AG20443 (cell line): ENCODE results near the gene ZNF664.

Source experiments
- DNase-seq: peaks from one replicate; pipeline ENCODE4 v3.0.0; 2012; ENCODE audit warnings: low spot score, mixed read lengths

ZNF664 gene

DNA sequence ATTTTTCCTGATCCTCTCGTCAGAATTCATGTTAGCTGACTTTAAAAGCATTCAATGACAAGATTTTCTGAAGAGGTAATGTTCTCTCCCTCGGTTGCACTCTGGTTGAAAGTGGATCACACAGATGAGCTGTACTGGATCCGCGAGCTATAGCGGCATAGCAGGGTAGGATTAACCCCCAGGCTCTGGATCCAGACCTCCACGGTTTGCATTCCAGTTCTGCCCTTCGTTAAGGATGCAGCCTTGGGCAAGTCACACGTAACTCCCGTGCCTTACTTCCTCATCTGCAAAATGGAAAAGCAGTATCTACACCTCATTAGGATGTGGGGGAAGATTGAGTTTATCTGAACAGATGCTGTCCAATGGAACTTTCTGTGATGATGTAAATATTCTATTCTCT lies 14.1 kb upstream of the ZNF664 start:
- no peak for DNase-seq

GRCh38 chr12:123960029-123960735 lies 12.8 kb upstream of the ZNF664 start:
- DNase-seq = no peak

GRCh38 chr12:123960856-123961255 lies 12.2 kb upstream of the ZNF664 start:
- no peak for DNase-seq

DNA sequence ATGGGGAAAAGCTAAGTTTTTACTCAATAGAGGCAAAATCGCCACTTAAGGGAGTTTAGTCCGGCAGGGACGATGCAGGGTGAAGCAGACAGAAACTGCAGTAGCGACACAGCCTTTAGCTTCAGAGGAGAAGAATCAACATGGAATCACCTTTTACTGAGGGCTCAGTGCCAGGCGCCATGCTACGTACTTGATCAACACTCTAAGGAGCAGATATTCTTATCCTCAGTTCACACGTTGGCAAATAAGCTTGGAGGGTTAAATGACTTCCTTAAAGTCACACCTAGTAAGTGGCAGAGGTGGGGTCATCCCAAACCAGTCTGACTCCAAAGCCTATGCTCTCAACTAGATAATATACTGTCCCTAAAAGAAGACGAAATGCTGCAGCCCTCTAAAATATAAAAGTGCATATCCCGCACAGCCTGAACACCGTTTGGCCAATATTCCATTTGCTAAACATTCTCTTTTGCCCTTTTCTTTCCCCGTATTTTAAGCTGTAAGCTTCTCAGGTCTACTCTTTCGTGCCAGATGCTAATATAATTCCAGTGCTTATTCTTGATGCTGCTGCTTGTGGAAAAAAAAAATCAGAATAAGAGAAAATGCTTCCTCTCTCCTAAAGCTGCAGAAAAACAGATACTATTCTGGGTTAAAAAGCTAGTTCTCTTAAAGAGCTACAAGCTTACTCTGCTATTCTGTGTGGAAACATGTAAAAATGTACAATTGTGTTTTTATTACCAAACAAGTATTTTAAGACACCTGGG lies 11.2 kb upstream of the ZNF664 start:
- DNase-seq = no peak

GRCh38 chr12:123962513-123962912 lies 10.5 kb upstream of the ZNF664 start:
- DNase-seq = no peak

GRCh38 chr12:123963821-123964220 lies 9.2 kb upstream of the ZNF664 start:
- no peak for DNase-seq

- DNase-seq = no peak
Observed at GRCh38 chr12:123965382-123965781, 7.6 kb upstream of the ZNF664 start.

- peak; percentile 85 for DNase-seq
Observed at GRCh38 chr12:123966596-123966995, 6.4 kb upstream of the ZNF664 start.

GRCh38 chr12:123967121-123967586 lies 5.9 kb upstream of the ZNF664 start:
- DNase-seq = no peak

GRCh38 chr12:123971449-123971769 lies 1.6 kb upstream of the ZNF664 start:
- no peak for DNase-seq

DNA sequence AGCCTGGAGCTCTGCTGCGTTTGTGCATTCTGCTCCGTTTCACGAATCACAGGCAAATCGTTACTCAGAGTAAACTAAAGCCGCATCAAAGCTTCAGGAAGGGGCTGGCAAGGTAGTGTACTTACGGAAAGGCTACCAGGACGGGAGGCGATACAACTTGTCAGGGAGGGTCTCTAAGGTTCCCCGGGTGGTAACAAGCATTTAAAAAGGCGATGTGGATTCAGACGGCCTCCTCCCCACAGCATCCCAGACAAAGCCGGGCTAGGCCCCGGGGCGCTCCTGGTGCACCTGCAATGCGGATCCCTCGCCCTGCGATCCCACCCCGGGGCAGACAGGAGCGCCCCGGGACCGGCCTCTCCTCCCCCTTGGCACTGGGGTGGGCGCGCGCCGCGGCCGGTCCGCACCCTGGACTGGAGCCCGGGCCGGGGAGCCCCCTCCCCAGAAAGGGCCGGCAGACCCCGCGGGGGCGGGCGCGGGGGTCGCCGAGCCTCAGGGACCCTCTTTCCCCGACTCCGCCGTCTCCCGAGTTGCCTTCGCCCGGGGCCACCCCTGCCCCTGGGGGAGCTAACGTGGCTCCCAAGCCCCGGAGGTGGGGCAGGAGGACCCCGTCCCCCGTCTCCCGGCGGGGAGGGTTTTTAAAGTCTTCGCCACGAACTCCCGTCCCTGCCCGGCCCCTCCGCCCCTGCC lies 1.1 kb upstream of the ZNF664 start:
- peak; percentile 26 for DNase-seq

- DNase-seq = peak; percentile 38
Observed at GRCh38 chr12:123973552-123974341, 732 bp downstream of the ZNF664 start.

DNA sequence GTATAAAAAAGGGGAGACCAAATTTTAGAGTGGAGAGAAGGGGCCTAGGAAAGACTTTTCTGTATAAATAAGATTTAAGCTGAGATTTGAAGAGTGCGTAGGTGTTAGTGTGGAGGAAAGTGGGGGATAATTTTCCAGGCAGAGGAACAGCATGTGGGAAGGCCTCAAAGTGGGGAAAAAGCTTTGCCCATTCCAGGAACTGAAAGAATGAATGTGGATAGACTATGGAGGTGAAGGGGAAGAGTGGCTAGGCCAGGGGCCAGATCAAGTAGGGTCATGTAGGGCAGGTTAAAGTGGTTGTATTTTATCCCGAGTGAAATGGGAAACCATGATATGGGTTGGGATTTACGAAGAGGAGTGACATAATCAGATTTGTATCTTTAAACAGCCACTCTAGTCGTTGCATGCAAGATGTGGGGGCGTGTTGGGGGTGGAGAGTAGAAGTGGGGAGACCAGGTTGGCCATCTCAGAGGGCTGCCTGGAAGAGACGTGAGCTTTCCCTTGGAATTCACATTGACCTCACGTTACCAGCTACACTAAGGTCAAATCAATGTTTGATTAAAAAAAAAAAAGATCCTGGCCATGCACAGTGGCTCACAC lies 3.3 kb downstream of the ZNF664 start:
- DNase-seq = no peak

GRCh38 chr12:123979566-123979965 lies 6.6 kb downstream of the ZNF664 start:
- no peak for DNase-seq

DNA sequence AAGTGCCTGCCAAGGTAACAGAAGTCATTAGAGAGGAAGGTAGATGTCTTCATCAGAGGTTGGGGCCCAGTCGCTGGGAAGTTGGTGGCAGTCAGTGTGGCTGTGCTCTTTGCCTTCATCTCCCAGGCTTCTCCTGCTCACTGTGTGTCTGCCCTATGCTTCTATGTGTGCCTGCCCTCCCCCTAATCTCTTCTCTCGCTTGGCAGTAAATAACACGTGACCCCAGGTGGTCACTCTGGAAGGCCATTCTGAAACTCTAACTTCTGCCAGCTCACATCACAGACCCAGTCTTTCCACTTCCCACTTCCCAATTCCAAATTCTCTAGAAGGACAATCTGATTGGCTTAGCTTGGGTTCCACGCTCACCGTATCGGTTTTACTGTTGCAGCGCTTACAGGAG lies 9.3 kb downstream of the ZNF664 start:
- no peak for DNase-seq

GRCh38 chr12:123983822-123984485 lies 10.9 kb downstream of the ZNF664 start:
- peak; percentile 65 for DNase-seq

GRCh38 chr12:123984903-123985302 lies 11.9 kb downstream of the ZNF664 start:
- DNase-seq = no peak

DNA sequence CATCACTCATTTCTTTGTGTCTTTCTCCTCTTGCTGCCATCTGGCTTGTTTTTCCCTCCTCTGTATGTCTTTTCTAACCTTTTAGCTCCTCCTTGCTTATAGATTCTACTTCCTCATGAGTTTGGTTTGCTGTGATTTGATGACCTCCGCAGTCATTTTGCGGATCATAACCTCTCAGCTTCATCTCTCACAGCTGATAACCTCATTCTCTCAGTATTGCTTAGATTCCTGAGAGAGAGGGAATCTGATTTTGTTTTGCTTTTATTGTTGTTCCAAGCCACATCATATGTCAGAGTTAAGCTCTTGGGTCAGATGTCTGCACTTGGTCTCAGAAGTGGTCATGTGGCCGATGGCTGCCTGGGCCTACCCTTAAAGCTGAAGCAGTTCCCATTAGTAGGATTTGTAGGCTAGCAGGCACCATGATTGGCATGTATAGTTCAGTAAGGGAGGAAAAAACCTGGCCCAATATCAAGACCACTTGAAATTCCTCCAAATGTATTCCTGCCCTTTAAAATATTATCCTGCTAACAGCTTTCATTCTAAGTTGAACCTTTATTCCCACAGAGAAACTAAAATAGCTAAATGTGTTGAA lies 13.5 kb downstream of the ZNF664 start:
- no peak for DNase-seq

DNA sequence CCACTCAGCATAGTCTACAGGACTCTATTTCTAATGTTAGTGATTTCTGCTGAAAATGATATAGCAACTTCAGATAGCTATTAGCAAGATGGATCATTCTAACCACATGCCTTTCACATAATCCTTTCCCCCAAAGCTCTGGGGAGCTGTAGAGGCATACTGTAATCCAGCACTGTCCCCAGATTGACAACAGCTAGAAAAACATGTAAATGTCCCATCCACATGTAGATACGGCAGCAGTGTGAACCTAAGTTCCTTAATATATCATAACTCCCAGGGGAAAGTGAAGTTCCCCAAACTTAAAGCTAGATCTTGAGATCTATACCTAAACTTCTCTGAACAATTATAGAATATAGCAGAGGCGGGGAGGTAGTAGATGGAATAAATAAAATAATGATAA lies 14.0 kb downstream of the ZNF664 start:
- no peak for DNase-seq

DNA sequence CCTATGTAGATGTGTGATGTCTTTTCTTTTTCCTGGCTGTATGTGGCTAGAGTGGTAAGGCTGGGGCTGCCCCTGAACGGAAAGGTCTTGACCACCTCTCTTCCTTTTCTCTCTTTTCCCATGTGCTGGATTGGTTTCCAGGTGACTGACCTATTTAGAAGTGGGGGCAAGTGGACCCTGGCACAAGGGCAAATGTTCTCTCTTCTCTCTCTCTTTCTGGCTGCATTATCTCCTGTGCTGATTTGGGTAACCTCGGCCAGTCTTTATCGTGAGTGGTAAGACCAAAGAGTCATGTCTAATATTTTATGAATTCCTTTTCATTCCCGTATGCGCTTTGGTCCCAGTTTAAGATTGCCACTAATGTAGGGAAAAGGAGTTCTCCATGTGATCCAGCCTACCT lies 16.2 kb downstream of the ZNF664 start:
- no peak for DNase-seq

GRCh38 chr12:123989753-123990152 lies 16.7 kb downstream of the ZNF664 start:
- DNase-seq = no peak
